ENCODE data around the gene COLQ.
"Not testable (repeated sequence)": the region's sequence is repeated elsewhere in the genome, so short reads cannot be mapped to it uniquely, and the experiment has no call there.

GRCh38 chr3:15410966-15411365, 110.5 kb downstream of the COLQ start:
- not testable (repeated sequence) for TF ChIP-seq CTCF (conservative IDR thresholded peaks at IDR 0.05); ZFX (IDR thresholded peaks at IDR 0.05)
